ENCODE results near the gene FBXW2.

FBXW2 gene

GRCh38 chr9:120708526-120709224 lies 84.5 kb downstream of the FBXW2 start:
- H3K4me2 ChIP-seq: peak overlapping the region; percentile 9; the same call in 1 of the 2 replicates
- no peaks in the 10 kb centered on the region for H3K27me3 ChIP-seq (ENCODE audit: insufficient read depth, low read depth)
- peaks cover 53% of the 10 kb centered on the region for H3K4me1 ChIP-seq (ENCODE audit: low read depth, poor library complexity, severe bottlenecking)
- H2AFZ ChIP-seq (ENCODE audit: low read depth): no peak overlapping the region
- TF ChIP-seq, protein P1, sequence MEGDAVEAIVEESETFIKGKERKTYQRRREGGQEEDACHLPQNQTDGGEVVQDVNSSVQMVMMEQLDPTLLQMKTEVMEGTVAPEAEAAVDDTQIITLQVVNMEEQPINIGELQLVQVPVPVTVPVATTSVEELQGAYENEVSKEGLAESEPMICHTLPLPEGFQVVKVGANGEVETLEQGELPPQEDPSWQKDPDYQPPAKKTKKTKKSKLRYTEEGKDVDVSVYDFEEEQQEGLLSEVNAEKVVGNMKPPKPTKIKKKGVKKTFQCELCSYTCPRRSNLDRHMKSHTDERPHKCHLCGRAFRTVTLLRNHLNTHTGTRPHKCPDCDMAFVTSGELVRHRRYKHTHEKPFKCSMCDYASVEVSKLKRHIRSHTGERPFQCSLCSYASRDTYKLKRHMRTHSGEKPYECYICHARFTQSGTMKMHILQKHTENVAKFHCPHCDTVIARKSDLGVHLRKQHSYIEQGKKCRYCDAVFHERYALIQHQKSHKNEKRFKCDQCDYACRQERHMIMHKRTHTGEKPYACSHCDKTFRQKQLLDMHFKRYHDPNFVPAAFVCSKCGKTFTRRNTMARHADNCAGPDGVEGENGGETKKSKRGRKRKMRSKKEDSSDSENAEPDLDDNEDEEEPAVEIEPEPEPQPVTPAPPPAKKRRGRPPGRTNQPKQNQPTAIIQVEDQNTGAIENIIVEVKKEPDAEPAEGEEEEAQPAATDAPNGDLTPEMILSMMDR (conservative IDR thresholded peaks at IDR 0.05; ENCODE audit: low read depth, low read length): no peak
- H3K4me3 ChIP-seq (IDR thresholded peaks at IDR 0.05; ENCODE audit: insufficient read depth, low read depth, low read length): no peak overlapping the region
- H3K9ac ChIP-seq: no peak overlapping the region
- no peaks in the 10 kb centered on the region for H4K20me1 ChIP-seq (ENCODE audit: insufficient read depth)
- no peak overlapping the region for H3K27ac ChIP-seq
- no peaks in the 10 kb centered on the region for H3K36me3 ChIP-seq (ENCODE audit: insufficient read depth)
- H3K79me2 ChIP-seq (ENCODE audit: insufficient read depth, low read depth): peaks cover 20% of the 10 kb centered on the region; the same call in 1 of the 2 replicates

DNA sequence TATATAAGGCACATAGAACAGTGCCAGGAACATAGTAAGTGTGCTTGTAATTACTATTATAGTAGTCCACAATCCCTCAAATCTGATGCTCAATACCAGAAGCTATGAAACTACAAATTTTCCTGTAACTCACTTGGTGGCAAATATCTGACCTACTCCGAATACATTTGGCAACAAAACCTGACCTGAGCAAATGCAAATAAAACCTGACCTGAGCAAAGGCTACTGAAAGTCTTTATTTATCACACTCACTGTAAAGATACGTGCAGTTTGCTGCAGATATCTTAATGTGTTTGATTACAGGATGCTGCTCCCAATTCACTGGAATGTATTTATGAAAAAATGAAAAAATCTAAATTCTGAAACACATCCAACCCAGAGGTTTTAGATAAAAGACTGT lies 86.0 kb downstream of the FBXW2 start:
- Histone ChIP-seq H3K4me3 (IDR thresholded peaks at IDR 0.05; ENCODE audit: insufficient read depth, low read depth, low read length) (no peak overlapping the region), H3K27ac (no peak overlapping the region), H3K36me3 (ENCODE audit: insufficient read depth) (no peaks in the 10 kb centered on the region), H3K79me2 (ENCODE audit: insufficient read depth, low read depth) (peaks cover 20% of the 10 kb centered on the region; the same call in 1 of the 2 replicates), H3K4me2 (no peak overlapping the region), H3K9ac (no peak overlapping the region), H4K20me1 (ENCODE audit: insufficient read depth) (no peaks in the 10 kb centered on the region), H2AFZ (ENCODE audit: low read depth) (no peak overlapping the region), H3K4me1 (ENCODE audit: low read depth, poor library complexity, severe bottlenecking) (peaks cover 40% of the 10 kb centered on the region), H3K27me3 (ENCODE audit: insufficient read depth, low read depth) (no peaks in the 10 kb centered on the region)
- TF ChIP-seq, protein P1 (conservative IDR thresholded peaks at IDR 0.05; ENCODE audit: low read depth, low read length): no peak
